Endothelial cell (in vitro differentiated cells): ENCODE measurements around the gene OLA1. TPM values are rescaled to one million over a fixed set of nuclear protein-coding genes. Genes with fewer than 3 reads are reported as not detected.

Experiments
- DNase-seq: peaks from one replicate; pipeline ENCODE4 v3.0.0; 2021; ENCODE audit warnings: low spot score
- H3K27ac Mint-ChIP-seq: one replicate; pipeline ENCODE4 v1.8.0; 2021; ENCODE audit warnings: mixed read lengths, inconsistent platforms; ENCODE audit not compliant: unreplicated experiment
- H3K27me3 Mint-ChIP-seq: one replicate; pipeline ENCODE4 v1.8.0; 2021; ENCODE audit warnings: mild to moderate bottlenecking, moderate library complexity, mixed read lengths, inconsistent platforms; ENCODE audit not compliant: unreplicated experiment
- H3K36me3 Mint-ChIP-seq: one replicate; pipeline ENCODE4 v1.8.0; 2021; ENCODE audit warnings: mild to moderate bottlenecking, low read depth, mixed read lengths, inconsistent platforms; ENCODE audit not compliant: unreplicated experiment
- H3K4me1 Mint-ChIP-seq: one replicate; pipeline ENCODE4 v1.8.0; 2021; ENCODE audit warnings: mild to moderate bottlenecking, mixed read lengths, inconsistent platforms; ENCODE audit not compliant: unreplicated experiment
- H3K4me3 Mint-ChIP-seq: one replicate; pipeline ENCODE4 v1.8.0; 2021; ENCODE audit warnings: mild to moderate bottlenecking, mixed read lengths, inconsistent platforms; ENCODE audit not compliant: unreplicated experiment
- H3K9me3 Mint-ChIP-seq: one replicate; pipeline ENCODE4 v1.8.0; 2021; ENCODE audit warnings: mixed read lengths, inconsistent platforms; ENCODE audit not compliant: unreplicated experiment
- total RNA-seq: library from RNA; stranded (reverse); fragmentation: NEBNext Ultra II Directional; extraction: Animal tissue kit (Norgen Biotek cat#: 25700); gene quantifications from one replicate; pipeline ENCODE4 v1.2.1, GENCODE V29; 2021; ENCODE audit not compliant: unreplicated experiment
- TF ChIP-seq, protein P1 (sequence below): fragments of 200-600 bp; sonication (generic); IDR thresholded peaks from one replicate; pipeline ENCODE4 v1.5.0; 2021; ENCODE audit warnings: antibody characterized with exemption; ENCODE audit not compliant: unreplicated experiment

The OLA1 gene
- total RNA-seq, 1 donor from 2014 or later: 105 TPM

DNA sequence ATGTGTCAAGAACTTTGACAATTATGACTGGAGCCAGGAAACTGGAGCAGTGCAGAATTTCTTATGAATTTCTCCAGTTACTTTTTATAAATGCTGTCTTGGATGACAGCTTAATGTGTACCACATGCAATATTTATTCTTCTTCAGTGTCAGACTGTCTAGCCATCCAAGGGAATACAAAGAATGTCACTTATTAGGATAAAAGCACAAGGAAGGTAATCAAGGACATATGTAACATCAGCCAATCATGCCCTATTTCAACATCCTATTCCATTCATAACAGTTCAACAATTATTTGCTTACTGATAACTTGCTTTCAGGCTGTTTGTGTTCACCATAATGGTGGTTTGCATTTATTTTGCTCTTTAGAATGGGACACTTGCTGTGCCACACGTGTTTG is 139.8 kb downstream of the OLA1 start:
- Mint-ChIP-seq H3K27me3 (no peaks in the 10 kb centered on the region), H3K4me1 (peaks cover 3% of the 10 kb centered on the region), H3K36me3 (no peaks in the 10 kb centered on the region), H3K27ac (no peak overlapping the region), H3K4me3 (no peak overlapping the region), H3K9me3 (no peaks in the 10 kb centered on the region)
- TF ChIP-seq, protein P1, sequence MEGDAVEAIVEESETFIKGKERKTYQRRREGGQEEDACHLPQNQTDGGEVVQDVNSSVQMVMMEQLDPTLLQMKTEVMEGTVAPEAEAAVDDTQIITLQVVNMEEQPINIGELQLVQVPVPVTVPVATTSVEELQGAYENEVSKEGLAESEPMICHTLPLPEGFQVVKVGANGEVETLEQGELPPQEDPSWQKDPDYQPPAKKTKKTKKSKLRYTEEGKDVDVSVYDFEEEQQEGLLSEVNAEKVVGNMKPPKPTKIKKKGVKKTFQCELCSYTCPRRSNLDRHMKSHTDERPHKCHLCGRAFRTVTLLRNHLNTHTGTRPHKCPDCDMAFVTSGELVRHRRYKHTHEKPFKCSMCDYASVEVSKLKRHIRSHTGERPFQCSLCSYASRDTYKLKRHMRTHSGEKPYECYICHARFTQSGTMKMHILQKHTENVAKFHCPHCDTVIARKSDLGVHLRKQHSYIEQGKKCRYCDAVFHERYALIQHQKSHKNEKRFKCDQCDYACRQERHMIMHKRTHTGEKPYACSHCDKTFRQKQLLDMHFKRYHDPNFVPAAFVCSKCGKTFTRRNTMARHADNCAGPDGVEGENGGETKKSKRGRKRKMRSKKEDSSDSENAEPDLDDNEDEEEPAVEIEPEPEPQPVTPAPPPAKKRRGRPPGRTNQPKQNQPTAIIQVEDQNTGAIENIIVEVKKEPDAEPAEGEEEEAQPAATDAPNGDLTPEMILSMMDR: no peak
- DNase-seq: no peak

DNA sequence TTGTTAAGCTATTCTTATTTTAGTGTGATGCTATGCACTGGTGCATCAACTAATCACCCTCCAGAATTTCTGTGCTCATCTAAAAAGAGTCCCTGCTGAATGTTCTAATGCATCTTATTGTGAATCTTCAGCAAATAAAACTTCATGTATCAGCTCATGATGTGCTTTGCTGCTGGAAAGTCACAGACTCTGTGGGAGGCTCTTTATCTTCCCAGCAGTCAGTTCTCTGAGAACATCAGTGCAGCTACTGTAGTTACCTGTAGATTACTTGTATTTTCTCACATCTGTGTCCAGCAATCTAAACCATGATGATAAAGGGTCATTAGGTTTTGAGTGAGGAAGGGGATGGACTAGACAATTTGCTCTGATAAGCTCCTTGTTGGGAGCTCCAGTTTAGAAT is 141.6 kb downstream of the OLA1 start:
- H3K4me1 Mint-ChIP-seq: peaks cover 3% of the 10 kb centered on the region
- no peak overlapping the region for H3K4me3 Mint-ChIP-seq
- DNase-seq: no peak
- H3K27ac Mint-ChIP-seq: no peak overlapping the region
- TF ChIP-seq, protein P1: no peak
- H3K36me3 Mint-ChIP-seq: no peaks in the 10 kb centered on the region
- no peaks in the 10 kb centered on the region for H3K9me3 Mint-ChIP-seq
- H3K27me3 Mint-ChIP-seq: no peaks in the 10 kb centered on the region

DNA sequence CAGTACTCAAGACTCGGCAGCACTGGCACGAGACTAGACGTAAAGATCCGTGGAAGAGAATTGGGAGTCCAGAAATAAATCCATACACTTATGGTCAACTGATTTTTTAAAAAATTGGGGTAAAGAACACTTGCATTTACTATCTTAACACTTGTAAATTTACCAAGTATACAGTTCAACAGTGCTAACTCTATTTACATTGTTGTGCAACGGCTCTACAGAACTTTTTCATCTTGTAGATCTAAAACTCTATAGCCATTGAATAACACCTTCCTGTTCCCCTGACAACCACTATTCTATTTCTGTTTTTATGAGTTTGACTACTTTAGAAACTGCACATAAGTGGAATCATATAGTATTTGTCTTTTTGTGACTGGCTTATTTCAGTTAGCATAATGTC is 153.8 kb downstream of the OLA1 start:
- Mint-ChIP-seq H3K27me3 (no peaks in the 10 kb centered on the region), H3K36me3 (no peaks in the 10 kb centered on the region), H3K4me1 (no peaks in the 10 kb centered on the region), H3K4me3 (no peak overlapping the region), H3K9me3 (no peaks in the 10 kb centered on the region), H3K27ac (no peak overlapping the region)
- DNase-seq: no peak
- TF ChIP-seq, protein P1: no peak

DNA sequence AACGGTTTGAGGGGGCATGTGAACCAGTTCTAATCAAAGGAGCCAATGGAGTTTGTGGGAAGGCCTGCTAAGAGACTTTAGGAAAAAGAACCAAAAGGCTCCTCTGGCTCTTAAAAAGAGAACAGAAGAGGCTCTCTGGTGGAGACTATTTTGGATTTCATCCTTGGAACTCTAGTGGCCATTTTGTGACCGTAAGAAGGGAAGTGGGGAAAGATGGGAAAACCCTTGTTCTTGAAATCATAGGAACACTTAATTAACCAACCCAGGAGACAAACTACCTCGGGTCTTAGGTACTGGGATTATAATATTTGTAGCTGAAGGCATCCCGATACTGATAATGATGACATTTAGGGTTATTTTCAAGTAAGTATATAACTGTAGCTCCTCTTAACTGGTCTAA is 157.9 kb downstream of the OLA1 start:
- Mint-ChIP-seq H3K4me1 (no peaks in the 10 kb centered on the region), H3K9me3 (no peaks in the 10 kb centered on the region), H3K27ac (no peak overlapping the region), H3K36me3 (no peaks in the 10 kb centered on the region), H3K4me3 (no peak overlapping the region), H3K27me3 (no peaks in the 10 kb centered on the region)
- DNase-seq: no peak
- TF ChIP-seq, protein P1: no peak

DNA sequence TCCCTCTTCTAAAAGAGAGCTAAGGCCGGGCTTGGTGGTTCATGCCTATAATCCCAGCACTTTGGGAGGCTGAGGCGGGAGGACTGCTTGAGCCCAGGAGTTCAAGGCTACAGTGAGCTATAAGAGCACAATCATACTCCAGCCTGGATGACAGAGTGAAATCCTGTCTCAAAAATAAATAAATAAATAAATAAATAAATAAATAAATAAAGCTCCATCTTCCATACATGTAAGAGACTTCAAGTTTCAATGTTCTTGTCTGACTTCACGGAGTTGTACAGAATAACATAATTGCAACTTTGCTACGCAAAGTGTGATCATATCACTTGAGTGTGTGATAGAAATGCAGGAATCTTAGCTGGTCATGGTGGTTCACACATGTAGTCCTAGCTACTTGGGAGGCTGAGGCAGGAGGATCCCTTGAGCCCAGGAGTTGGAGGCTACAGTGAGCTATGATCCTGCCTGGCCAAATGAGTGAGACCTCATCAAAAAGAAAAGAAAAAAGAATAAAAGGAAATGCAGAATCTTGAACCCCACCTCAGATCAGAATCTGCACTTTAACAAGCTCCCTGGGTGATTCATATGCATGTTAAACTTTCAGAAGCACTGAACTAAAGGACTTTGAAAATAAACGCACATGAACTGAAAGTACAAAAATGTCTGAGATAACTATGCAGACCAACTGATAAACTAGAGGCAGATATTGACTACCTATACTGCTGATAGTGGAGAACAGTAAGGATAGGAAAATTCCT is 159.4 kb downstream of the OLA1 start:
- DNase-seq: no peak
- H3K9me3 Mint-ChIP-seq: no peaks in the 10 kb centered on the region
- no peaks in the 10 kb centered on the region for H3K36me3 Mint-ChIP-seq
- no peaks in the 10 kb centered on the region for H3K27me3 Mint-ChIP-seq
- peaks cover 5% of the 10 kb centered on the region for H3K4me1 Mint-ChIP-seq
- no peak overlapping the region for H3K27ac Mint-ChIP-seq
- no peak overlapping the region for H3K4me3 Mint-ChIP-seq
- TF ChIP-seq, protein P1: no peak
